GM18499 (cell line): Measurements from ENCODE around the gene TMEM176B.

Source experiments
- ATAC-seq: cut with Tn5 transposase; IDR thresholded peaks from one replicate; pipeline ENCODE4 v1.9.1; 2021; ENCODE audit warnings: moderate number of reproducible peaks; ENCODE audit not compliant: insufficient read depth, unreplicated experiment

TMEM176B gene

DNA sequence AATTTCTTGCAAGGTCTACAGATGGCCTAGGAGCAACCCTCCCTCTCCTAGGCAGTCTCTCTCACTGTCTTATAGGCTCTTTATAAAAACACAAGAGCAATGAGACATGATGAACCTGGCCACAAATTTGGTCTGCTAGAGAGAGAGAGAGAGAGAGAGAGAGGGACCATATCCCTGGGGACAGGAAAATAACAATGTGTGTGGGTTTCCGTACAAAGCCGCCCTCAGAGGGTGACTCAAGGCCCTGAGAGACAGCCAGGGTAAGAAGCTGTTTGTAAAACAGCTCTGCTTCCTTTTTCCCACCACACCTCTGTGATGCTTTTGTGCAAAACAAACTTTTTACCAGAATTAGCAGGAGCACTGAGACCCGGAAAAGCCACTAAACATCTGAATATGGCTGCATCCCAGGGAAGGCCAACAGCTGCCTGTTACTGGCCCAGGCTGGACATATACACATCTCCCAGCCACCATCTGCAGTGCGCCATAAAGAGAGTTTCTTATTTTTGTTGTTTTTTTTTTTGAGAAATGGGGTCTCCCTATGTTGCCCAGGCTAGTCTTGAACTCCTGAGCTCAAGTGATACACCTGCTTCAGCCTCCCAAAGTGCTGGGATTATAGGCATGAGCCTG, 44.6 kb downstream of the TMEM176B start:
- ATAC-seq = no peak

DNA sequence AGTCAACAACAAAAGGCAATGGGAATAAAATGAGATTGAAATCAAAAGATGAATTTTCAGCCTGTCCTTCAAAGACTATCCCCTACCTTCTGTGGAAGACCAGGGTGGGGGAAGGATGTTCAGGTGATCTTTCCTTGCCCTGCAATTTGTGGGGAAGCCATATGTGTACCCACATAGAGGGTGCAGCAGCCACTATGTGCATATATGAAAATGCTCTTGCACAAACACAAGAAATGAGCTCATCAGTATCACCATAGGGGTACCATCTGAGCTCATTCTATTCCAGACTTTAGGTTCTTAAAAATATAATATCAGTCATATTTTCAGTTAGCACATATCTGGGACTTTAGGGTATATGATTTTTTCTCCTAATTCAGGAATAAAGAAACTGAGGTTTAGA, 45.2 kb downstream of the TMEM176B start:
- no peak for ATAC-seq

DNA sequence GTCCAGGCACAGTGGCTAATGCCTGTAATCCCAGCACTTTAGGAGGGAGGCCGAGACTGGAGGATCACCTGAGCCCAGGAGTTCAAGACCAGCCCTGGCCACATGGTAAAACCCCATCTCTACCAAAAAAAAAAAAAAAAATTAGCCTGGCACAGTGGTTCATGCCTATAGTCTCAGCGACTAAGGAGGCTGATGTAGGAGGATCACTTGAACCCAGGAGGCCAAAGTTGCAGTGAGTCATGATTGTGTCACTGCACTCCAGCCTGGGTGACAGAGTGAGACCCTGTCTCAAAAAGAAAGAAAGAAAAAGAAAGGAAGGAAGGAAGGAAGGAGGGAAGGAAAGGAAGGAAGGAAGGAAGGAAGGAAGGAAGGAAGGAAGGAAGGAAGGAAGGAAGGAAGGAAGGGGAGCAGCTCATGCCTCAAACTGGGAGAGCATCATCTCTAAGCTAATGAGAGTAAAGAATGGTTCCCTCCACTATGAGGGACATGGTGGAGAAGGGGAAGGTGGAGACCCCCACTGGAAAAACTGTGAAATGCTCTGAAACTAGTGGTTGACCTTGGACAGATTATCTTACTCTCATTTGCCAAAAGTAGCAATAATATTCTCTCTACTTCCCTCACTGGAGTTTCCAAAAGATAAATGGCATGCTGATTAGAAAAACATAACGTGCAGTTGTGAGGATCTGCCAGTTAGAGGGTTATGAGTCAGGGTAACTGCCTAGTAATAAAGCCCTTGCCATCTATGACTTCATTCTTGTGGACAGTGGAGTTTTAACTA, 46.1 kb downstream of the TMEM176B start:
- no peak for ATAC-seq

DNA sequence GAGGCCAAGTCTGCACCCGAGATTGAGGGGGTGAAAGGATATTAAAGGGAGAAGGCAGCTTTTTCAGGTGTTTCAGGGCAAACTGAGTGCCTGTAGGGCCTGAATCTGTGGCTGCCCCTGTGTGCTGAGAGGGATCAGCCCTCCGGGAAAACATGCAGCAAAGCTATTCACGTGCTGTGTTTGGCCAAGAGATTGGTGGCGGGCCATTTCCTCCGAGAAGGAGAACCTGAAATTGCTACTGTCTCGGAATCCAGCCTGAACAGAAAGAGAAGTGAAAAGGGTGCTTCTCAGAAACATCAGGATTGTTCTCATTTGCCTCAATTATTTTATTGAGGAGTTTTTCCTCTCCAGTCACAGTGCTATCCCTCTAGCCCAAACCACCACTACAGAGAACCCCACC, 46.9 kb downstream of the TMEM176B start:
- ATAC-seq = no peak

DNA sequence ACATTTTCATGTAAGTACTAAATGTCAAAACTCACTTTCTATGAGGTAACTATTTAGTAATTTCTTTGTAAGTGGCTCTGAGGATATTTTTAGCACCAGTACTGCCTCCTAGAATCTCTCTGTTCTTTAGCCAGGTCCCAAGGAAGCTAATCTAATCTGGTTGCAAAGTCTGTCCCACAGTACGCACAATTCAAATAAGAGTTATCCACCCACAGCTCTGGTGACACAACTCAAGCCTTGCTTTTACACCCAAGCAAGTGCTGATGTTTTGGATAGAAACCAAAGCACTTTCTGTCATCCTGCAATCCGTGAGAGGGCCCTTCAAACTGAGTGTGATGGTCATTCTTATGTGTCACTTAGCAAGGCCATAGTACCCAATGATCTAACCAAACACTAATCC, 48.5 kb downstream of the TMEM176B start:
- no peak for ATAC-seq

DNA sequence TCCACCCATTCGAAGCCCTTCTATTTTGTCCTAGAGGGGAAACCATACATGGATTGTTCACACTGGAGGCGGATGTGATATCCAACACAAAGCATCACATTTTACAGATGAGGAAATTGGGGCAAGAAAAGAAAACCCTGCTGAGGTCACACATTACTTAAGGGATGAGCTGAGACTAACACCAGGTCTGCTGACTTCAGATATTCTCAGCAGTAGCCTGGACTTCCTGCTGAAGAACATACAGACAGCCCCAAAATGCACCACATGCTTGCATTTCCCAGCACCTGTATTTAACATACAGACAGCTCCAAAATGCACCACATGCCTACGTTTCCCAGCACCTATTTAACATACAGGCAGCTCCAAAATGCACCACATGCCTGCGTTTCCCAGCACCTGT, 51.8 kb downstream of the TMEM176B start:
- no peak for ATAC-seq

DNA sequence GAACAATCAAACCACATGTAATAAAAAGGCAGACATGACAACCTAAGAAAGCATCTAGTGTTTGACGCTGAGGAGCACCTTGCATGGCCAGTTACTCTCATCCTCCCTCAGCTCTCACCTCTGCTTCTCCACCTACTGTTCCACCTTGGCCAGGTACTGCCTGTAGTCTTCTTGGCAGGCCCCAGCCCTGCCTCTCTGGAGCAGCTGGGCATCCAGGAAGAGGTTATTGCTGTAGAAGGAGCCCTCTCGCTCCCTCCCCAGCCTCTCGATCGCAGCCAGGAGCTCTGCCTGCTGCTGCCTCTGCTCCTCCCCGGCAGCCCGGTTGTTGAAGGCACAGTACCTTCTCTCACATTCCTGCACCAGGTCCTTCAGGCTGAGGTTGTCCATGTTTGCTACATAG, 53.2 kb downstream of the TMEM176B start:
- ATAC-seq = no peak

DNA sequence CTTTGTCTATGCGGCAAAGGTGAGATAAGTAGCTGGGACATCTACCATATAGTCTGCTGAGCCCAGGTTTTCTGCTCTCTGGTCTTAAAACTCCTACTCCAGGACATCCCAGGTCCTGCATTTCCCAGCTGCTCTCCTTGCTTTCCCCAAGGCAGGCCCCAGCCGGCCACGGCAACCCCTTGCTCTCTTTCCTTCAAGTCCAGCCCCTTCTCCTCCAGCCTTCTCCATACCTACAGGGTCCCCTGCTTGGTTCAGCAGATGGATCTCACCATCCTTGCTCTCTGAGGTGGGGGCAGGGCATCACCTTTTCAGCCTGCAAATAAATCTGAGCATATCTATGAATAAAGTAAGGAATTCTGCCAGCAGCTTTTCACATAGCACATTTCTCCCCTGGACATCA, 54.3 kb downstream of the TMEM176B start:
- ATAC-seq = no peak

DNA sequence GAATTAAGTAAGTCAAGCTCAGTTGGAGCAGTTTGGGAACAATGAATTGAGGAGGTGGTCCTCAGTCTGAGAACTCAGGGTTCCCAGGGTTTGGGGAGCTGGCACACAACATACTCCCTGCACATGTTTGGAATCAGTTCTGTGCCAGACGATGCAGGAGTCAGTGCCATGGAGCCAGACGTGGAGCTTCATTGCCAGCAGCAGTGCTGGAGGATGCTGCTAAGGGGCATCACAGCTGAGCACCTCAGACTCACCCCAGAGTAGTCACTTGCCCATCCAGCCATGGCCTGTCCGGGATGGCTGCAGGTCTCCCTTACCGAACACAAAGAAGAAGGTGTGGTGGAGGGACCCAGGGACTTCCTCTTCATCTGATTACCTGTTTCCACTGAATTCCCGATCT, 55.1 kb downstream of the TMEM176B start:
- ATAC-seq = no peak

DNA sequence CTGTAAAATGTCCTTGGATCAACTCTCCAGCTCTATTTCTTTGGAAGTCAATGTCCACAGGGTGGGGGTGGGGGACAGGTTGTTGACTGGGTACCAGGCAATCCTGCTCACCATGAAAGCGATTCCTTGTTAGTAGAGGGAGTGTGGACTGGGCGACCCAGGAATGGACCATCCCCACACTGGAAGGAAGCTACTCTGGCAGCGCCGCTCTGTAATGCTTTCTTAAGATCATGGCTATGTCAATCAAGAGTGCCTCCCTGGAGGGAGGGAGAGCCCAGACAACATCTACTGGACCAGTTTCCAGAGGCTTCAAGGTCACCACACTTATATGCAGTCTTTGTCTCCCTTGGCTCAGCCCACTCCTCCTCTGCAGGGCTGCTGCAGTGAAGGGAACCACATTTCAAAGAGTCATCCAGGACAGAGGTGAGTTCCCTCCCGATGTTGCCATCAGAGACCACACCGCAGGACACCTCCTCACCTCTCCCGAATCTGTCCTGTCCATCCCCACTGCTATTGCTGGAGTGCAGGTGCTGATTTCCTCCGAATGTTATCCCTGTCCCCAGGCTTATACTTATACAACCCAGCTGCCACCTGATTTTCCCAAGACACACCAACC, 56.0 kb downstream of the TMEM176B start:
- ATAC-seq = no peak

DNA sequence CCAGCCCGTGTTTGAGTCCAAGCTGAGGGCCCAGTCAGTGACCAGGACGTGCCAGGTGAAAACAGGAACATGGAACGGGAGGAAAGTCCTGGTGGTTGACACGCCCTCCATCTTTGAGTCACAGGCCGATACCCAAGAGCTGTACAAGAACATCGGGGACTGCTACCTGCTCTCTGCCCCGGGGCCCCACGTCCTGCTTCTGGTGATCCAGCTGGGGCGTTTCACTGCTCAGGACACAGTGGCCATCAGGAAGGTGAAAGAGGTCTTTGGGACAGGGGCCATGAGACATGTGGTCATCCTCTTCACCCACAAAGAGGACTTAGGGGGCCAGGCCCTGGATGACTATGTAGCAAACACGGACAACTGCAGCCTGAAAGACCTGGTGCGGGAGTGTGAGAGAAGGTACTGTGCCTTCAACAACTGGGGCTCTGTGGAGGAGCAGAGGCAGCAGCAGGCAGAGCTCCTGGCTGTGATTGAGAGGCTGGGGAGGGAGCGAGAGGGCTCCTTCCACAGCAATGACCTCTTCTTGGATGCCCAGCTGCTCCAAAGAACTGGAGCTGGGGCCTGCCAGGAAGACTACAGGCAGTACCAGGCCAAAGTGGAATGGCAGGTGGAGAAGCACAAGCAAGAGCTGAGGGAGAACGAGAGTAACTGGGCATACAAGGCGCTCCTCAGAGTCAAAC, 57.7 kb downstream of the TMEM176B start:
- no peak for ATAC-seq
